ENCODE results near the gene ROR2.

The ROR2 gene

DNA sequence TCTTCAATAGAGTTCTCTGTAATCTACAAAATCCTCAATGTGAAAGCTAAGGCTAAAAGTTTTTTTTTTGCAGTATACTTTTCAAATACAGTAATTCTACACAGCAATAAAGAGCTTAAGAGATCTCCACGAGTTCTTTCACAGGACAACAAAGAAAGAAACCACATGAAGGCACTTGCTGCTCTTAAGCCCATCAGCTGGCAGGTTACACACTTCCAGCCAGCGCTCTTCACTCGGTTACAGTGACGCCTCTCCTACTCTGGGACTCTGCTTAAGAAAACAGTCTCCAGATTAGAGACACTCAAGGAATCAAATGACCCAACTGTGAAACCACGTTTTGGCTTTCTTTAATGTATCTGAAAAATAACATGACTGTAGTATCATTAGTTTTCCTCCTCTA is 85.0 kb downstream of the ROR2 start:
- no peak for DNase-seq

DNA sequence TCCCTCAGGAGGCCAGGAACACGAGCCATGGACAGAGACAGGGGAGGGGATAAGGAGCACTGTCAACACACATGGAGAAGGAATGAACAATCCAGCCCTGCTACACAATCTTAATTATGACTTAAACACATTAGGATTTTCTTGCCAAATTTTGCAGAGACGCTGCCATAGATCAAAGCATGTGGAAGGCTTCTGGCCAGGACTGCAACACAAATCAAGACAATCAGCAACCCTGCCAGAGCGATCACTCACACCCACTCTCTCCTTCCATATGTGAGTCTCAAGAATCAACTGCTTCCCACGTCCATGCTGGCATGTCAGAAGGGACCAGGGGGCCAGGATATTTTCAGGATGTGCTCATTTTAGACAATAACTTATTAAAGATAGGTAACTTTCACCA is 85.6 kb downstream of the ROR2 start:
- DNase-seq = no peak

DNA sequence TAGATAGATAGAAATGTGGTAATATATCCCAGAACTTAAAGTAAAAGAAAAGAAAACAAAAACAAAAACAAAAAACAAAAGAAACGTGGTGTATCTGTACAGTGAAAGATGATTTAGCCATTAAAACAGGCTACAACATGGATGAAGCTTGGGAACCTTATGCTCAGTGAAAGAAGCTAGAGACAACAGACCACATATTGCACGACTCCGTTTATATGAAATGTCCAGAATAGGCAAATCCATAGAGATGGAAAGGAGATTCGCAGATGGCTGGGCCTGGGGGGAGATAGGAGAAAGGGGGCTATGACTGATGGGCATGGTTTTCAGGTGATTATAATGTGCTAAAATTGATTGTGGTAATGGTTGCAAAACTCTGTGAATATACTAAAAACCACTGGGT is 86.6 kb downstream of the ROR2 start:
- no peak for DNase-seq

DNA sequence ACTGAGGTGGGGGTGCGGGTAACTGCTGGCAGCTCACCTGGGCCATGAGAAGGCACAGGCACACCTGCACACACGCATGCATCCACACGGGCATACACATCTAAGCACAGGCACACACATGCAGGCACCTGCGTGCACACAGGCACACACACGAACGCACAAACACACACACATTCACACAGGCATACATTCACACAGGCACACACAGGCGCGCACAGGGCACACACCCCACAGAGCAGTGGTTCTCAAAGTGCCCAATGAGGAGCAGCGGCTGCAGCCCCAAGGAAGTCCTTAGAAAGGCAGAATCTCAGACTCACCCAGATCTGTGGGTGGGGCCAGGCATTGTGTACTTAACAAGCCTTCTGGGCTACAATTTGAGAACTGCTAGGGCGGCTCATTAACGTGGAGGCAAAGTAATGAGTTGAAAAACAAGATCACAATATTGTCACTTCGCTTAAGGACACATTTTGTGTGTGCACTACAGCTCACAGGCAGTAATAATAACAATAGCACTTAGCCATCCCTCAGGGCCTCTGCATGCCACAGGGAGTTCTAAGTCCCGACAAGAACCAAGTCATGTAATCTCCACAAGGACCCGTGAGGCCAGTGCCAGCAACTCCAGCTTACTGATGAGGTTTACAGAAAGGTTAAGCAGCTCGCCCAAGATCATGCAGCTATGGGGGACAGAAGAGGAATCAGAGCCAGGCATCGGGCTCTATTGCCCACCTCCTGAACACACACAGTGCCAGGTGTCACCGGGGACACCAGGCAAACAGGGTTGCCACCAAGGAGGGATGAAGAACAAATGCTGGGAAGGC is 91.6 kb downstream of the ROR2 start:
- DNase-seq = no peak

DNA sequence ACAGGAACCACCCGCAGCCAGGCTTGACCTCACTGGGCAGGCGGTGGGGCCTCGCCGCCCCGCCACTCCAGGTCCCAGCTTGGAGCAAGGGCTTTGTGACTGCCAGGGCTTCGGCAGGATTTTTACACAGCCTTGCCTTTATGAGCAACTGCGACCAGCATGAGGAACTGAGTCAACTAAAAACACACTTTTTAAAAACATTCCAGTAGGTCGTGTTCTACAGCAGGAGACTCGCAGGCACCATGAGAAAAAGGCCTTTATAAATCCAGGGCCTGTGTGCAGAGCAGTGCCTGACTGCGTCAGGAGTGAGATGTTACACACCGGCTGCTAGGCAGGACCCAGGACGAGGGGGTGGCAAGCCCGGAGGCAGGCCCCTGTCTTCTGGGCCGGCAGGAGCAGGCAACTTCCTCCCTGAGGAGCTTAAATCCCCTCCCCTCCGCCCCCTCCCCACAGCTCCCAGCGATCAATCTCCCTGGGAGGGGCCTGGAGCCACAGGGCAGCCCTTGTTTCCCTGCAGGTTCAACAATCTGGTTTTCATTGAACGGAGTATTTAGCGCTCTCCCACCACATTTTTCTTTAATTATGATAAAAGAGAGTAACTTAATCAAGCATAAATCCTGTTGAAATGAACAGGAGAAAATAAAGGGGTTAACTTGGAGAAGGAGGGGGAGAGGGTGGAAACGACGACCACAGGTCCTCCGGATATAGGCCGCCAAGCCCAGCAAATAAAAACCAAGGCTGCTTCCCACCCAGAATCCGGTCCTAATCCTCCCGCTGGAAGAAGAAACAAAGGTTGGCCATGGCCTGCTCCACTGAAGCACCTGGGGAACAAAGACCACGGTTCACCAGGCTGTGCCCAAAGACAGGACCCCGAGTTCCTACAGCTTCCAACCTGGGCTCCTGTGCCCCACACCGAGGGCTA is 92.5 kb downstream of the ROR2 start:
- no peak for DNase-seq

DNA sequence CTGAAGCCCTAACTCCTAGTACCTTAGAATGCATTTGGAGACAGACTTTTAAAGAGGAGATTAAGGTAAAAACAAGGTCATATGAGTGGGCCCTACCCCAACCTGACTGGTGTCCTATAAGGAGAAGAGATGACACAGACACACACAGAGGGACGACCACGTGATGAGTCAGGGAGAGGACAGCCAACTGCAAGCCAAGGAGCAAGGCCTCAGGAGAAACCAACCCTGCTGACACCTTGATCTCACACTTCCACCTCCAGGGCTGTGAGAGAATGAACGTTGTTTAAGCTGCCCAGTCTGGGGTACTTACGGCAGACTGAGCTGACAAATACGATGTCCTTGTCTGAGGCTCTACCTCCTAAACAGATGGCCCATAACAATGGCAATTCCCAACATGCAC is 93.6 kb downstream of the ROR2 start:
- DNase-seq = no peak

DNA sequence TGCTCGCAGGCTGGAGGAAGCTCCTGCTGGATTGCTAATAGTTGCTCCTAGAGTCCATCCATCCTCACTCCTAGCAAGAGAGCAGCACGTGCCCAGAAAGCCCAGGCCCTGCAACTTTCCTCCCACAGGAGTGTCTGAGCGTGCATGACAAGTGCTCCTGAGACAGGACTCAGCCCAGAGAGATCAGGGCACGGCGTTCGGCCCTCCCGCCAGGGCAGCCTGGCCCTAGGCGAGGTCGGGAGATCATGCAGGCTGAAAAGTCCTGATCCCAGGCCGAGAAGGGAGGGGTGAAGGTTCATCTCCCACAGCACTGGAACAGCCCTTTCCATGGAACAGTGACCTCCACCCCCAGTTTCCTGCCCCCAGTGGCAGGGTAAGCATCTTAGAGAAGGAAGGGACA is 94.8 kb downstream of the ROR2 start:
- no peak for DNase-seq

DNA sequence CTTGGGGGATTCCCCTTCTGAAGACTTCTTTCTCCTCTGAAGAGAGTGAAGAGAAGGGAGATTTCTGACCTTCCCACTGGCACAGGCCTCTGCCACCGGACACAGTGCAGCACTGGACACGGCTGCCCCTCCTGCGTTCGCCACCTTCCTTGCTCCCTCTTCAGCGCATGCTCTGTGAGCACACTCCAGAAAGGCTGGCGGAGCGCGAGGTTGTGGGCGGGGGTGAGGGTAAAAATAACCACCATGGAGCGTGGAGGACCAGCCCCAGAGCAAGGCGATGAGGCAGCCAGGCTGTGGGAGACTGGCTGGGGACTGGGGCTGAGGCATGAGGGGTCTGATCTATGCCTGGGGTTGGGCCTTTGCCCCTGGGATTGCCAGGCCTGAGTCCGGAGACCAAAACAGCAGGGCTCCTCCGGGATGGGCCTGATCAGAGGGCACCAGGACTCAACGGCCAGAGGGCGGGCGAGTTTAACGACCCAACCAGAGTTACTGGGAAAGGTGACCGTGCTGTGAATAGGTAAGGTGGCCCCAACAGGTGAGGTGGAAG is 97.2 kb downstream of the ROR2 start:
- DNase-seq = no peak

DNA sequence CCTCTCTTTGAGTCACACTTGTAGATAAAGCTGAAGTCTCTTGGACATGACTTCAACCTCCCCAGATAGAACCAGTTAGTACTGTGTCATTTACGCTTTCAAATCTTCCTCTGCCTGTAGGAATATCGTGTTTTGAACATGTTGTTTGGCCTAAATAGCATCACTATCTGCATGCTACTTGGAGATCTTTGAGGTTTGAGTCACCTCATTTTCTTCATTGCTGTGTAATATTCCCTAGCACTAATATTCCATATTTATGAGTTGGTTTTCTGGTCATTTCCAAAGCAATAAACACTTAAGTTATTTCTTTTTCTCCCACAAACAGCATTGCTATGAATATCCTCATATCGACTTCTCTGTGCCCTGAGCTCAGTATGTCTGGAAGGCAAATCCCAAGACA is 100.3 kb downstream of the ROR2 start:
- no peak for DNase-seq

DNA sequence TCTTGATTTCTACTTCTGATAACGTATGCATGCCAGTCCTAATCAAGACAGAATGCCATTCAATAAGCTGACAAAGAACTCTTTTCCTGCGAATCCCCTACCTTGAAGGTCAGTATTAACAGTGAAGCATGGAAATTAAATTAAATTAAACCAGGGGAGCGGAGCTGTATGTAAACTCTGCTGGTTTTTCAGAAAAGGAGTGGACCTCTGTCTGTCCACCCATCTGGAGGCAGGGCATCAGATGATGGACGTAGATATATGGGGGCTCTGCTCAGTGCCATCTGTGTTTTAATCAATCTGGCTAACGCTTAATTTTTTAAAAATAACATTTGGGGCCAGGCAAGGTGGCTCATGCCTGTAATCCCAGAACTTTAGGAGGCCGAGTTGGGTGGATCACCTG is 101.9 kb downstream of the ROR2 start:
- no peak for DNase-seq

DNA sequence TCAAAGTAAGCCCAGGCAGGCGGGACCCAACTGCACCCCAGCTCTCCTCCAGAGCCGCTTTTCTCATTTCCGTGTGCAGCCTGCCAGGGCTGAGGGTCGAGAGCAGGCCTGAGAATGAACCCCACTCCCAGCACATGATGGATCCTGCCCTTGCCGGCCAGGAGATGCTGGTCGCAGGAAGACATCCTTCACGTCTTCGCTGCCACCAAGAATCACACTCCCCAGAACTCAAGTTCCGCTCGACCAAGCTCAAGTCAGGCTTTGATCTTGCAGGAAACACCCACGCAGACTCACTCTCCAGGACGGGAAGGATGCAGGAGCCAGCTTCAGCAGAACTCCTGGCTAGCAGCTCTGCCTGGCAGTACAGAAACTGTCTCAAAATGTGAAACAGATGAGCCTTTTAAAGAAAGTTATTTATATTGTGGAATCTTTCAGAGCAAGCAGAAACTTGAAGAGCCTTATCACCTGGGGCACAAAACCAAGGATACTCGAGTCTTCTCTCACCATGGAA is 102.4 kb downstream of the ROR2 start:
- DNase-seq = no peak

DNA sequence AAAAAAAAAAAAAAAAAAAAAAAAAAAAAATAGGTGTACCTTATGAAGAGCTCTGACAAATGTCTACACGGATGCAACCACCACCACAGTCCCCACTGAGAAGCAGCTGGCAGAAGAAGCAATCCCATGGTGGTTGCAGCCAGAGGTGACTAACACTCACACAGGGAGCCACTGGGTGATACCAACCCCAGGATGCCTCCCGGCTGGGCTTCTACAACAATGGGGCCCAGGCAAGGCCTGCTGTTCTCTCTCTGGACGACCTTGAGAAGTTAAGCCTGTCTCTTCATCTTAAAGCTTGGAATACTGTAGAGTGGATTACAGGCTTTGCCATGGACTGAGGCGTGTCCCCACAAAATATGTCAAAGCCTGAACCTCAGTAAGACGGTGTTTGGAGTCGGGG is 104.1 kb downstream of the ROR2 start:
- DNase-seq = no peak

DNA sequence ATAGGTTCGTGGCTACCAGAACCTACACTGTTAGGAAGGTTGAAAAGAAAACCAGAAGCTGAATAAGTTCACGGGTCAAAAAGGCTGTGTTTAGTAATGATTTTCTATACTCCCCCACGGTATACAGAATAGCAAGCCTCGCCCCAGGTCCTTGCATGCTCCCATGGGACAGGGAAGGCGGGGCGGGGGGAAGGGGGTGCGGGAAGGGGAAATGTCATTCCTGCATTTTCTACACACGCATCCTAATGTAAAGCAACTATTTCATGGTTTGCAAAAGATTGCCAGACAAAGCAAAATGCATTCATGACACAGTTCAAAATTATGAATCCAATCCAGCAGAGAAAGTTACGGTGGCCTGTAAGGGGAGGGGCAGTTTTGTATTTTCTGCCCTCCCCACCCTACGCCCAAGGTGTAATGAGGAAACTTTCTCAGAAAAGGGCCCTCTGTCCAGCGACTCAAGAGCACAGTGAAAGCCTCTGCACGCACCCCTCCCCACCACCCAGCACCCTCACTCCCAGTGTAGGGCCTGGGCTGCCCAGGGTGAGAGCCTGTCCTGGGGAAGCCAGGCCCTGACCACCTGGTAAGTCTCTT is 105.2 kb downstream of the ROR2 start:
- no peak for DNase-seq

DNA sequence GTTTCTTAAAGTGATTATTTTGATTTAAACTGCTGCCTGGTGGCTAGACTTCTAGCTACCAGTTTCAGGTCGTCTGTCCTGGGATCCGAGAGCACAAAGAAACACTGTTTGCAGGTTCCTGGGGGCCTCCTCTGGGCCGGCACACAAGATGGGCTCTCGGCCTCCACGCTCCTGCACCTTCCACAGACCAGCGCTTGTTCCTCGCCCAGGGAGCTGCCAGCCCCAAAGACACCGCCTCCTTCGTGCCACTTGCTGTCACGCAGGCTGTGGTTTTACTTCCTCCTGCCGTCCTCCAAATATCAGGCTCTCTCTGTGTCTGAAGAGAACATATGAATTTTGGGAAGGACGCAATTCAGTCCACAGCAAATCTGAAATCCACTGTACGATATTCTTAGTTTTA is 105.8 kb downstream of the ROR2 start:
- peak; percentile 16 for DNase-seq

DNA sequence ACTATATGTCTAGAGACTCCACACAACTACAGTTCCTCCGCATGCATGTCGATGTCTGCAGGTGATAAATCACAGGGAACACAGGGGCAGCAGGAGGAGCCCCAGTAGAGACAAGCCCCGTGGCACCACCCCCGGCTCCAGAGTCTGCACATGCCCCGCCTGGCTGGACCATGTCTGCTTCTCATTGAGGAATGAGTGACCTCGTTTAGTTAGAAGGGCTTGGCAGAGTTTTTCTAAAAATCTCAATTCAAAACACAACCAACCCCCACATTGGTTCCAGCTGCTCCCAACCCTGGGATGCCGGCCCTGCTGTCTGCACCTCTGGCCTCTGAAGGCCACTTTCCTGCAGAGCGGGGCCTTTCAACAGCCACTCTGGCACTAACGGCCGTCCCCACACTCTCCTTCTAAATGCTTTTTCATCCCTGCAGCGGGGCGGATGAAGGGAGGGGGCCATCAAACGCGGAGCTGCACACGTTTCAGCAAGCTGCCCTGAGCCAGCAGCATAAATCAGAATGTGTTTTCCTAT is 106.3 kb downstream of the ROR2 start:
- no peak for DNase-seq

DNA sequence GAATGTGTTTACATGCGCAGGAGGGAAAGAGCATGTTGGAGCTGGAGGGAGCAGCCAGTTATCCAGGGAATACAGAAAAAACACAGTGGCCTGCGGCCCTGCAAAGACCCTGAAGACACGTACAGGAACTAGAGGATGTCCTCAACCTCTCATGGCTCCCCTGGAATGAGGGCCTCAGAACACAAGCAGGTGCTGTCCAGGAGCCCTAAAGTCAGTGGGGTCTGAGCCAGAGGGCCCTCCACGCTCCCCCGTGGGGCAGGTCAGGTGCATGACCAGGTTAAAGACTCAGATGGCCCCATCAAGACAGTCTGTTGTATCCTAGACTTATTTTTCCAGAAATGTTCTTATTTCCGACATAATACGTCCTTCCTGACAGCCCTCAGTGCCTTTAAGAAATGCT is 106.9 kb downstream of the ROR2 start:
- no peak for DNase-seq

DNA sequence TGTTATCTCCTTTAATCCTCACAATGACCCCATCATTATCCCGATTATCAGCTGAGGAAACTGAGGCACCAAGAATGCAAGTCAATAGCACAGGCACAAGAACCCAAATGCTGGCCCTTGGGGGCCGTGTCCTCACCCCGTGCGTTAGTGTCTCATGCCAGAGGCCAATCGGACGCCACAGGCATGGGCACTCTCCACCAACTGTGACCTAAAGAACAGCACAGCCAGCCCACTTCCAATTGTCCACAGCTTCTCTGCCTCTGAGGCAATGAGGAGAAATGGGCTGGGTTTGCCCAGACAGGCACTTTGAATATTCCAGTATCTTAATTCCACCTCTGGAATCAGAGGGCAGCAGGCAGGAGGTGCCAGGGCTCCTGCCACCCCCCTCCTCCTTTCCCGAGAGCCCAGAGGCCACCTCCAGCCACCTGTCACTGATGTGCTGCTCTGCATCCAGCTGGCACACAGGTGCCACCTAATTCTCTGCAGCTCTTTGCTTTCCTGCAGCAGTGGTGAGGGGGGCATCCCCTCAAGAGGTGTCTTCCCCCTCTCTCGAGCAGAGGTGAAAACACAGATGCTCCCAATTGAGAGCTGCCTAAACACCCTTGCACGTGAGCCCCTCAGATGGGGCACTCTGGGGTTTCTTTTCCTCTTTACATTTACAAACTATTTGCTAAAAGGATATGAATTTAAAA is 107.5 kb downstream of the ROR2 start:
- no peak for DNase-seq

DNA sequence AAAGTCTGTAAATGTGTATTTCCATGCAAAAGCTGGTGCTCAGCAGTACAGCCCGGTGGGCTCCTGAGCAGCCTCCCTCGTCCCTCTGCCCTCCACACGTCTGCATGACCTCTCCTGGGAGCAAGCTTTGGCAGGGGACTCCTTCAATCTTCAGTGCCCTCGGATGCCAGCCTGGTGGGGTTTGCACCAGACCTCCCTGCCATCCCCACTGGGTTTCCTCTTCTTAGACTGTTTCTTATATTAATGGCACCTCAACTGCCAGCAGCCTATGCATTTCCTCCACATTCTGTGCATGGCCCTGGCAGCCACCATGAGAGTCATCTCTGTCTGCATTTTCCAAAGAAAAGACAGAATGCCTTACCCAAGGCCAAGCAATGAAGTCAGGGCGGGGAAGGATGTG is 108.4 kb downstream of the ROR2 start:
- DNase-seq = no peak

DNA sequence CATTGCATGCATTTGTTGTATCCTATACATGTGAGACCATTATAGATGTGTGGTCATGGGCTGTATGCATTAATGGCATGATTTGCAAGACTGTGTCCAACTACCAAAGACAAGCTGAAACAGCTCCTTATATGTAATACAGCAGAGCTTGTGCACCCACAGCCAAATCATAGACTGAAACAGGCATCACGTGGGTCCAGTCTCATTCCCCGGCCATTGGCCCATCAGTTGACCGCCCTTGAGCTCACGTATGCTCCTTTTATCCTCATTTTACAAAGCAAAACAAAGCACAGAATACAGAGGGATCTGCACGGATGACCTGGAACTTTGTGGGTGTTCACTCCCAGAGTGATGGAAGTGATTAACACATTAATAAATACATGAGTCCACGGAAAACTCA is 109.1 kb downstream of the ROR2 start:
- no peak for DNase-seq

DNA sequence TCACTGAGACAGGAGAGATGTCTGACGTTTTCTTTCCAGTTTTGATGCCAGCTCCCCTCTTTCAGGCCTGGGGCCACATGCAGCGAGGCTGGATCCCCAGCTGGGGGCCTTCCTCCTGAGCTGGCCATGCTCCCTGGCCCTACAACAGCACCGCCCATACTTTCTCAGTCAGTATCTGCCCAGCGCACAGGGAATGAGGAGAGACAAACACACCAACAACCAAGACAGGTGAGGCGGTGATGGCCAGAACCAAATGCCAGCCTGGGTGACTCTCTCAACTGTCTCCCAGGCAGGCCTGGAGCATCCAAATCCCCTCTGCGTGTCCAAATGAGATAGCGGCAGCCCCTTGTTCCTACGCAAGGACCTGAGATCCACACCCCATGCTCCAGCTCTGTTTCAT is 109.6 kb downstream of the ROR2 start:
- no peak for DNase-seq

DNA sequence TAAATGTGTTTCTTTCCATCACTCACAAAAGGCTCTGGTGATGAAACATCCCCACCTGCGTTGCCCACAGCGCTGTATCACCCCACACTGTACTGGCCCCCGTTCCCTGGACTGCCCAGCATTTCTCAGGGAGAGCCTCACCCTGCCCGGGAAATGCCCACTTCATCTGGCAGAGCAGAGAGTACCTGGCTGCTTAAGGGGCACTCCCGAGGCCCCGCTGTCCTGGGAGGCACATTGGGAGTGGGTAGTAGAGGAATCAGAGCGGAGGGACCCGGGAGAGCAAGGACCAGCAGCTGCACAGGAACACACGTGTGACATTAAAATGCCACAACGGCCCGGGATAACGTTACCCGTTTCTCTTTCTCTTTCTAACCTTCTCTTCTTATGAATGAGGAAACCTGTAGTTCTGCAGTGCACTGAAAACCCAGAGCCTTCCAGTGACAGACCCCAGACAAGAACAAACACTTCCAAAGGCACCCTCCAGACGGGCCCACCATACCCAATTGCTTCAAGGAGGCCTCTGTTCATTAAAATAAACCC is 110.0 kb downstream of the ROR2 start:
- DNase-seq = no peak

Data from inflammatory macrophage treated with lipopolysaccharide for 4 hours (primary cell).